DMS 273 treated with DMSO at 0.1 percent for 48 hours (cell line): ENCODE measurements around the gene OTC.
A peak's percentile ranks its signal among the peaks of the same experiment; 100 is the strongest.

Source experiments
- DNase-seq: peaks from one replicate; lab custom pipeline; 2025; lab: John Stamatoyannopoulos, UW

OTC gene

DNA sequence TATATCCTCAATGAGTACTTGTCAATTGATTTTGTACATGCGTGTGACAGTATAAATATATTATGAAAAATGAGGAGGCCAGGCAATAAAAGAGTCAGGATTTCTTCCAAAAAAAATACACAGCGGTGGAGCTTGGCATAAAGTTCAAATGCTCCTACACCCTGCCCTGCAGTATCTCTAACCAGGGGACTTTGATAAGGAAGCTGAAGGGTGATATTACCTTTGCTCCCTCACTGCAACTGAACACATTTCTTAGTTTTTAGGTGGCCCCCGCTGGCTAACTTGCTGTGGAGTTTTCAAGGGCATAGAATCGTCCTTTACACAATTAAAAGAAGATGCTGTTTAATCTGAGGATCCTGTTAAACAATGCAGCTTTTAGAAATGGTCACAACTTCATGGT, at the start of gene OTC:
Gene OTC (plus strand): TSS at position 243 of the 400 bp plus-strand sequence. CDS start 93 bp downstream, at position 336.
- no peak for DNase-seq

DNA sequence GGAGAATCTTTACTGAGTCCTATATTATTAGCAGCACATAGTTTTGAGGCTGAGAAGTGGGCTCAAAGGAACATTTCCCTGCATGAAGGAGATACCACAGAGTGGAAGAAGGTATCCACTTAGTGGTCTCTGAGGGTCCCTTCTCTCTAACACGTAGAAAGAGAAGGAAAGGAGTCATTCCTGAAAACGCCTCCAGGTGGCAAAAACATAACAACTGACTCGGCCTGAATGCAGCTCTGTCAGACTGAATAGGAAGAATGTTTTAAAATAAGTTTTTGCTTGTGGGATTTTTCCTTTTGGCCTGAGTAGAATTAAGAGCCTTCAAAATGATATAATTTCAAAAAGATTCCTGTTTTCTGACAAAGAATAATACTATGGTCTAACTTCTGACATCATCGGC, 48.4 kb upstream of the OTC start:
- no peak for DNase-seq

DNA sequence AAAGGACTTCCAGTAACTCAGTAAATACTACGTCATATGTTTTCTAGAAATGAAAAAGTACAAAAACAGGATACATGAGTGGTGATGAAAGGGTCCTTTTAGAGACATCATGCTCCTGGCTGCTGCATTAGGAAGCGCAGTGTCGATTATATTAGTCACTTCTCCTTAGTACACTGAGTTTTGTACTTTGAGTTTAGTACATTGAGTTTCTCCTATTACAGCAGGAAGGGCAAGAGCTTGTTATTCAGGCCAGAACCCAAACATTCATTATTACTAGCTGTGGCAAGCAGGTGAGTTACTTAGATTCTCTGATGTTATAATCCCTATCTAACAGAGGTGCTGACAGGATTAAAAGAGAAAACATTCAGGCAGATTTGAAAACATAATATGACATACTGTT, 46.4 kb upstream of the OTC start:
- no peak for DNase-seq

- no peak for DNase-seq
Observed at GRCh38 chrX:38311743-38312142, 40.7 kb upstream of the OTC start.

DNA sequence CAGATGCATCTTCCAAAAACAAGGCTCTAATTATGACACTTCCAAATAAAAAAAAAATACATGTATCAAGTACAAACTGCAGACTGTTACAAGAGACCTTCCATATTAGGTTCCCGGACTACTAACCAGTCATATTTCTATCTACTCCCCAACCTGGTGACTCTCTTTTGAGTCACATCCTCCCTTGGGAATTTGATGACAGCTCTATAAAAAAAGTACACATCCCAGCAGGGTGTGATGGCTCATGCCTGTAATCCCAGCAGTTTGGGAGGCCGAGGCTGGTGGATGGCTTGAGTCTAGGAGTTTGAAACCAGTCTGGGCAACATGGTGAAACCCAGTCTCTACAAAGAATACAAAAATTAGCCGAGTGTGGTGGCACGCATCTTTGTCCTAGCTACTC, 40.0 kb upstream of the OTC start:
- no peak for DNase-seq

- DNase-seq, result no peak
Observed at GRCh38 chrX:38313190-38313589, 39.2 kb upstream of the OTC start.

DNA sequence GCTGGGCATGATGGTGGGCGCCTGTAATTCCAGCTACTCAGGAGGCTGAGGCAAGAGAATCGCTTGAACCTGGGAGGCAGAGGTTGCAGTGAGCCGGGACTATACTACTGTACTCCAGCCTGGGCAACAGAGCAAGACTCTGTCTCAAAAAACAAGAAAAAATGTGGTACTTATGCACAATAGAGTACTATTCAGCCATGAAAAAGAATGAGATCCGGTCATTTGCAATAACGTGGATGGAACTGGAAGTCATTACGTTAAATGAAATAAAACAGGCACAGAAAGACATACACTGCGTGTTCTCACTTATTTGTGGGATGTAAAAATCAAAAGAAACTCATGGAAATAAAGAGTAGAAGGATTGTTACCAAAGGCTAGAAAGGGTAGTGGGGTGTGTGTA, 37.2 kb upstream of the OTC start:
- no peak for DNase-seq

DNA sequence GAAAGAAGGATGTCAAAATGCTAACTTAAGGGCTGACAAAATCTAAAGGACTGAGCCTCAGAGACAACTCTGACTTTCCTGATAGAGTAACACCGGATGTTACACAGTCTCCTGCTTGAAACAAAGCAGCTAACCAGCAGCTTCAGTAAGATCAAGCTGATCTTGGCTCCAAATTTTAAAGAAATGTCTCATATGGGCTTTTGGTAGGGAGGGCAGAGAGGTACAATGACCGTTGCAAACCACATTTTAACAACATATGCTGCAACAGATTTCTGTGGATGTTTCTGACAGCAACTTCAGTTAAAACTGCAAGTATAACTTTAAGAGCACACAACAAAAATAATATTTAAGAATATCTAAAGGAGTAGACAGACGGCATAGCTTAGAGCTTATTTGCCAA, 34.2 kb upstream of the OTC start:
- no peak for DNase-seq

- no peak for DNase-seq
Observed at GRCh38 chrX:38318606-38319005, 33.8 kb upstream of the OTC start.

- no peak for DNase-seq
Observed at GRCh38 chrX:38320819-38321218, 31.6 kb upstream of the OTC start.

- no peak for DNase-seq
Observed at GRCh38 chrX:38326086-38326485, 26.3 kb upstream of the OTC start.

GRCh38 chrX:38327007-38327774, 25.2 kb upstream of the OTC start, which contains the start of gene RPGR:
Gene RPGR (minus strand): TSS chrX:38327509. CDS start chrX:38327367, 142 bp downstream.
- DNase-seq, result peak; percentile 78

DNA sequence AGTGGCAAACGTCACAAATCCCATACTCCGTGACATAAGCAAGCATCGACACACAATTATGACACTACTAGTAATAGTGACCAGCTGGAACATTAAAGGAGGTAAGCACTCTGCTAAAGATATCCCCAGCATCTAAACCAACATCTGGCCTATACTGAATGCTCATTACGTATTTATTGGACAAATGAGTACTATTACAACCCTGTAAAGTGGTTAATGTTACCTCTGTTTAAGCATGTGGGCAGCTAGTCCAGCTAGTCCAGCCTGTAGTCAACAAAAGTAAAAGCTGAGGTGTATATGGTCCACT, 24.7 kb upstream of the OTC start:
- no peak for DNase-seq

GRCh38 chrX:38332505-38332904, 19.9 kb upstream of the OTC start:
- DNase-seq, result no peak

DNA sequence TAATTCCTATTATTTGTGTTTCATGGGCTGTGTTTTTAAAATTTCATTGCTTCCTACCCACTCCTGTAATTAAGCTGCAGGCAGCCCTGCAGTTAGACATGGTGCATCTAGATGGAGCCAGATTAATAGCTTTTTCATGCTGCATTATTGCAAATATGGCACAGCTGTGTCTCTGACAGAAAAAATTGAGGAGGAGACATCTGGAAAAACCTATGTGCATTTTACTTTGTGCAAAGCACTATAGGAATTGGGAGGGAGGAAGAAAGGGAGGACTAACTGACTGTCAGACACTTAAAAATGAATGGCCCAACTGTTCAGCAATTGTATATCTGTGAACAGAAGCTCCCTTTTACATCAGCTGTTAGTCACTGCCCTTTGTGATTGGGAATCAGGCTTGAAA, 17.0 kb upstream of the OTC start:
- no peak for DNase-seq

- no peak for DNase-seq
Observed at GRCh38 chrX:38336538-38337240, 15.7 kb upstream of the OTC start.

DNA sequence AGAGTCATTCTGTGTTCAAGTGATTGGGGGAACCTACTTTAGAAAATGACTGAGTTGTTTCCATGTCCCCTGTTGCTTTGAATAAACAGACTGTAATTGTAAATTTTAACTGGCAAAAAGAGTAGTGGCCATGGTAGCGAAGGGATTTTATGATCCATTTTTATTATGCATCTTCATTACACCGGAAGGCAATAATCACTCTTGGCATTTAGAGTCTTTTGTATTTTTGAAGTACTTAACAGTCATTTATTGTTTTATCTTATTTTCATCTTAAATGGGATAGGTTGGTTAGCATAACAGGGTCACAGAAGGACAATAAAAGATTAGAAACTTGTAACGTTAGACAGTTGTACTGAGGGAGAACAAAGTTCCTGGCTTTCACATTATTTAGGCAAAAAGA, 11.0 kb upstream of the OTC start:
- no peak for DNase-seq

DNA sequence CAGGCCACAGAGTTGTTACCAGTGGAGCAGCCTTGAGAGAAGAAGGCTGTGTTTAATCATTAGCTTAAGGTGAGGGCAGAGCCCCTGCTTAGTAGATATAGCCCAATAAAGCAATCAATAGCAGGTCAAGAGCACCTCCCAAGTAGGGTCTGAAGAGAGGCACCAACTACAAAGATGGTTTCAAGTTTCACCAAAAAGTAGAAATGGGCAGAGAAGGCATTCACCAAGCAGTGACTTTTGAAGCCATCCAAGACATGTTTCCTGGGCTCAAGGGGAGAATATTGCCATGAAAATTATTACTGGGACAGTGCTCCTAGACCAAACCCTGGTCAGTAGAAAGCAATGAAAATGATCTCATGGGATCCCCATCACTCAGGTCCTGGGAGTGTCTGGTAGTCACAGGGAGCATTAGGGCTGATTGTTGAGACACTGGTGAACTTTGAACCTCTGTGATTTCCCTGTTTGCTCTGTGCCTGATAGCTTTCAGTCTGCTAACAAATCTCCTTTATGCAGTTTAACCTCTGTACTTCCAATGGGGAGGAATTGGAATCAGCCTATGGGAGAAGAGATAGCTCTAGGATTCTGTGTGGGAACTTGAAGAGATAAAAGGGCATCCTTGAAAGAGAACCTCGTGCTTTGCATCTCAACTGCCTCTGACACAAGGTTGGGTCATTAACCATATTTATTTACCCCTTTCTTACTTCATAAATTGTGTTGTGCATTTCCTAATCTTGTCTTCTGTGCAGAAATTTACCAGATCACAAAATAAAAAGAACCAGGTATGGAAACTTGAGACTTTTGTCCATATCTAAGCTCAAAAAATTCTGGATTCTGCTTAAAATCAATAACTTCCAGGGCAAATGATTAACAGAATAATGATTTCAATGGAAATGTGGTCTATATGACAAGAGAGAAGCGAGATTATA, 9.3 kb upstream of the OTC start:
- no peak for DNase-seq

DNA sequence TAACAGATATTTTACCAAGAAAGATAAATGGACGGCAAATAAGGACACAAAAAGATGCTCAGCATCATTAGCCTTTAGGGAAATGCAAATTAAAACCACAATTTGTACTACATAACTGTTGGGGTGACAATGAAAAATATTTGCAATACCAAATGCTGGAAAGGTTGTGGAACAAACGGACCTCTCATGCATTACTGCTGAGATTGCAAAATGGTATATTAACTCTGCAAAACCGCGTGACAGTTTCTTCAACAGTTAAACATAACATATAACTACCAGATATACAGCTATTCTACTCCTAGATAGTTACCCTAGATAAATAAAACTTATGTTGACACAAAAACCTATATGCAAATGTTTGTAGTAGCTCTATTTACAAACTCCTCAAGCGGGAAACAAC, 6.3 kb upstream of the OTC start:
- DNase-seq, result no peak

DNA sequence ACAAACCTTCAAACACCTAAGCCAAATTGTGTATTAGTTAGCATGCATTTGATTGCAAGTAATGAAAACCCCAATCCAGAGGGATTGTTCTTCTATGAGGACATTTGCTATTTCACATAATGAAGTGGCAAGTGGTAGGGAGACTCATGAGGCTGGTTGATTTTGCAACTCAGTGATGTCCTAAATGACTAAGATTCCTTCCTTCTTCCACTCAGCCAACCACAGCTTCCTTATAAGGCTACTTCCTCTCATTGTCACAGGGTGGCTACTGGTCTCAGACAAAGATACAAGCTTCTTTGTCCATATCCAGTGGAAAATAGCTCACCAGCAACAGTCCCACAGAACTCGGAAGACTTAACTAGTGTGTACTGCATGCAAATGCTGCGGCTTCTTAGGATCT, 5.3 kb upstream of the OTC start:
- DNase-seq, result no peak

DNA sequence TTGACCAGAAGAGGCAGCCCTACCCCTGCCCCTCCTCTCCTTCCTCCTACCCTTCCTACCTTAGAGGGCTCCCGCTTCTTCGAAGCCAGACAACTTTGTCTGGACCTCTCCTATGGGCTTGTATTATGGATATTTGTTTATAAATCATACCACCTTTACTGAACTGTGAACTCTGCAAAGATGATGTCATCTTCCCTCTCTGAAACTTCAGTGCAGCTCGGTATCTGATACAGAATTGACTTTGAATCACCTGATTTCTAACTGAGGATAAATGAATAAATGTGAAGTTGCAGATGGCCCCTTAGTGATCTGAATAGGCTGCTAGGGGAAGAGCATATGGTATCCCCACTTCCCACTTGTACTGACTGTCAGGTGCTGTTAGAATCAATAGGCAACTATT, 1.1 kb upstream of the OTC start:
- no peak for DNase-seq

DNA sequence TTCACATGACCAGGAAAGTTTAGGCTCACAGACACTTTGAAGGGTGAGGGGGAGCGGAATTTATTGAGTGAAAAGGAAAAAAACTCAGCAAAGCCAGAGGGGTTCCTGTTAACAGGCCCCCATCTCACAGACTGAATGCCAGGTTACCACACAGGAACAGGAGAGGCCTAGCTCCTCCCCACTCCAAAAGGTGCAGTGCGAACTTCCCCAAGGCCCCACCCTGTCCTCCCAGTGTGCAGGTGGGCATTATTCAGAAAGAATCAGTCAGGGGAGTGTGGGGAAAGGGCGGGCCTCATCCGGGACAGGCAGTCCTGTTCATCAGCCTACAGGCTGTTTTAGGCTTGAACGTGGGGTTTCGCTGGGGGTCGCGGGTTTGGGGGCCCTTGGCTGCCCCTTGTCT, 4.0 kb downstream of the OTC start:
- DNase-seq, result no peak
